Measurements from ENCODE around the gene TAF4. TPM values are rescaled to one million over a fixed set of nuclear protein-coding genes. Genes with fewer than 3 reads are reported as not detected.

TAF4 gene
- total RNA-seq, 4 donors from 2014 or later, result 18.0 to 31.8 (median 25.8) TPM

DNA sequence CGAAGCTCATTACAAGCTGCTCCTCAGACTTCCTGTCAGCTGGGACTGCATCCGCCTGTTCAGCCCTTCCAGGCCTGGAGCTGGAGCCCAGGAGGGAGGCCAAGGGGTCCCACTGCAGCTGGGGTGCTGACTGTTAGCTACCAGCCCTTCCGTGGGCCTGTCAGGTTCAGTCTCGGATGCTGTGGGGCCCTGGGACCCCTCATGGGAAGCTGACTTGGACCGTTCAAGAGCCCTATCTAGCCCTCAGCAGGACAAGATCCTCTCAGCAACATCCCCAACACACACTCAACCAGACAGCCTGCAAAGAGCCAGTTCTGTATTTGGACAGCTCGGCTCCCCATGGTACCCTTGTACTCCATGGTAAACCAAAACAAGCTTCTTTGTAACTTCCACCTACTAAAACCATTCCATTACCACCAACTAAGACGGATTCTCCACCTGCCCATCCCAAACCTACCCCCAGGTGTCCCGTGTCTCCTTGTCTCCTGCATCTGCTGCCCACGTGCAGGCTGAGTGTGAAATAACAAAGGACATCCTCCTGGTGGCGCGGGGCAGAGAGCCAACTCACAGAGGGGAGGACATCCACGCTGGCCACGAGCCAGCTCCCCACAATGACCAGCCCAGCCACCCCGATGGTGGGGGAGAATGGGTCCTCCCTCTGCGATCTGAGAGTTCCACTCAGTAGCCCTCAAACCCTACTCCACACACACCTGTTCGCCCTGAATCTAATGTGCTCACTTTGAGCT is 111.2 kb downstream of the TAF4 start:
- Histone ChIP-seq H3K36me3 (no peaks in the 10 kb centered on the region), H3K27ac (no peak overlapping the region), H3K4me3 (no peak overlapping the region), H3K4me1 (no peaks in the 10 kb centered on the region), H3K27me3 (peaks cover 36% of the 10 kb centered on the region), H3K9me3 (no peaks in the 10 kb centered on the region)
- 56% methylated on average over 15 of the region's 16 CpGs for WGBS
- TF ChIP-seq EP300 (IDR thresholded peaks at IDR 0.05) (no peak), POLR2A (IDR thresholded peaks at IDR 0.05) (no peak), POLR2AphosphoS5 (IDR thresholded peaks at IDR 0.05) (no peak), CTCF (IDR thresholded peaks at IDR 0.05) (no peak)
- DNase-seq (ENCODE audit: low spot score in 2 of 2), result peak in 1 of 2 donors; percentile 69

- no peak overlapping the region for H3K27ac ChIP-seq
- H3K27me3 ChIP-seq, result peaks cover 36% of the 10 kb centered on the region
- peak in 1 of 2 donors; percentile 67 for DNase-seq (ENCODE audit: low spot score in 2 of 2)
- H3K9me3 ChIP-seq, result no peaks in the 10 kb centered on the region
- H3K4me1 ChIP-seq, result no peaks in the 10 kb centered on the region
- no peaks in the 10 kb centered on the region for H3K36me3 ChIP-seq
- TF ChIP-seq POLR2AphosphoS5 (IDR thresholded peaks at IDR 0.05), result no peak
- no peak for TF ChIP-seq POLR2A (IDR thresholded peaks at IDR 0.05)
- TF ChIP-seq EP300 (IDR thresholded peaks at IDR 0.05), result no peak
- 79% methylated on average over 12 of the region's 20 CpGs for WGBS
- H3K4me3 ChIP-seq, result no peak overlapping the region
Observed at GRCh38 chr20:61953037-61954021, 112.4 kb downstream of the TAF4 start.

GRCh38 chr20:61951695-61952533 is 113.8 kb downstream of the TAF4 start:
- DNase-seq (ENCODE audit: low spot score in 2 of 2), result peak in 1 of 2 donors; percentile 67
- no peaks in the 10 kb centered on the region for H3K9me3 ChIP-seq
- H3K4me1 ChIP-seq, result no peaks in the 10 kb centered on the region
- no peak overlapping the region for H3K27ac ChIP-seq
- WGBS, result 46% methylated on average over 2 of the region's 22 CpGs
- H3K36me3 ChIP-seq, result no peaks in the 10 kb centered on the region
- no peak overlapping the region for H3K4me3 ChIP-seq
- TF ChIP-seq POLR2A (IDR thresholded peaks at IDR 0.05) (no peak), EP300 (IDR thresholded peaks at IDR 0.05) (no peak), POLR2AphosphoS5 (IDR thresholded peaks at IDR 0.05) (no peak), CTCF (IDR thresholded peaks at IDR 0.05) (no peak)
- peaks cover 36% of the 10 kb centered on the region for H3K27me3 ChIP-seq

GRCh38 chr20:61950641-61951071 is 115.0 kb downstream of the TAF4 start:
- TF ChIP-seq CTCF (IDR thresholded peaks at IDR 0.05) (no peak), POLR2A (IDR thresholded peaks at IDR 0.05) (no peak), POLR2AphosphoS5 (IDR thresholded peaks at IDR 0.05) (no peak), EP300 (IDR thresholded peaks at IDR 0.05) (no peak)
- Histone ChIP-seq H3K27me3 (peaks cover 36% of the 10 kb centered on the region), H3K27ac (no peak overlapping the region), H3K4me1 (no peaks in the 10 kb centered on the region), H3K4me3 (no peak overlapping the region), H3K36me3 (no peaks in the 10 kb centered on the region), H3K9me3 (no peaks in the 10 kb centered on the region)
- no peak for DNase-seq (ENCODE audit: low spot score in 2 of 2)
- 42% methylated on average over 6 of the region's 7 CpGs for WGBS
